GM18861 (cell line): ENCODE results near the gene BLOC1S5.
"Not testable (repeated sequence)": the region's sequence is repeated elsewhere in the genome, so short reads cannot be mapped to it uniquely, and the experiment has no call there.

ENCODE experiments used
- ATAC-seq: cut with Tn5 transposase; IDR thresholded peaks from one replicate; pipeline ENCODE4 v1.9.1; 2021; ENCODE audit not compliant: unreplicated experiment

Gene BLOC1S5

GRCh38 chr6:8047541-8048292 is 16.5 kb downstream of the BLOC1S5 start:
- ATAC-seq, result no peak

GRCh38 chr6:8045769-8046168 is 18.4 kb downstream of the BLOC1S5 start:
- ATAC-seq, result not testable (repeated sequence)

- no peak for ATAC-seq
These were observed 21.0 kb downstream of the BLOC1S5 start for GRCh38 chr6:8043221-8043620.

GRCh38 chr6:8041913-8042583 is 22.1 kb downstream of the BLOC1S5 start:
- no peak for ATAC-seq

GRCh38 chr6:8034107-8034506 is 30.1 kb downstream of the BLOC1S5 start:
- ATAC-seq, result not testable (repeated sequence)

GRCh38 chr6:8030920-8031319 is 33.3 kb downstream of the BLOC1S5 start:
- ATAC-seq, result no peak

GRCh38 chr6:8029243-8029870 is 34.8 kb downstream of the BLOC1S5 start:
- no peak for ATAC-seq

GRCh38 chr6:8027965-8028651 is 36.1 kb downstream of the BLOC1S5 start:
- no peak for ATAC-seq

GRCh38 chr6:8026800-8027199 is 37.4 kb downstream of the BLOC1S5 start:
- ATAC-seq, result no peak

- no peak for ATAC-seq
These were observed 39.0 kb downstream of the BLOC1S5 start for GRCh38 chr6:8025191-8025590.

- ATAC-seq, result no peak
These were observed 40.6 kb downstream of the BLOC1S5 start for GRCh38 chr6:8023638-8024037.

- ATAC-seq, result no peak
These were observed 44.1 kb downstream of the BLOC1S5 start for GRCh38 chr6:8020083-8020482.

GRCh38 chr6:8017705-8018104 is 46.5 kb downstream of the BLOC1S5 start:
- peak; percentile 25 for ATAC-seq

- peak; percentile 70 for ATAC-seq
These were observed 46.9 kb downstream of the BLOC1S5 start for GRCh38 chr6:8017276-8017701.

GRCh38 chr6:8014947-8015346 is 49.2 kb downstream of the BLOC1S5 start:
- no peak for ATAC-seq

- no peak for ATAC-seq
These were observed 50.4 kb downstream of the BLOC1S5 start for GRCh38 chr6:8013763-8014162.

- no peak for ATAC-seq
These were observed 58.0 kb downstream of the BLOC1S5 start for GRCh38 chr6:8006208-8006607.

GRCh38 chr6:8005136-8005535 is 59.1 kb downstream of the BLOC1S5 start:
- ATAC-seq, result no peak

GRCh38 chr6:8000636-8001035 is 63.6 kb downstream of the BLOC1S5 start:
- ATAC-seq, result no peak

GRCh38 chr6:8000188-8000596 is 64.0 kb downstream of the BLOC1S5 start:
- ATAC-seq, result no peak

- ATAC-seq, result no peak
These were observed 65.0 kb downstream of the BLOC1S5 start for GRCh38 chr6:7999201-7999600.
